GM20000 (cell line): Measurements from ENCODE around the gene SLFN5.

Experiments used
- DNase-seq: peaks from one replicate; pipeline ENCODE4 v3.0.0; 2012; ENCODE audit warnings: low spot score
- TF ChIP-seq, protein P1 (sequence below): IDR thresholded peaks from 2 replicates; pipeline ENCODE4 v1.5.1; 2012; ENCODE audit warnings: mild to moderate bottlenecking, control low read depth; ENCODE audit errors: extremely low read depth, missing control alignments

The SLFN5 gene

DNA sequence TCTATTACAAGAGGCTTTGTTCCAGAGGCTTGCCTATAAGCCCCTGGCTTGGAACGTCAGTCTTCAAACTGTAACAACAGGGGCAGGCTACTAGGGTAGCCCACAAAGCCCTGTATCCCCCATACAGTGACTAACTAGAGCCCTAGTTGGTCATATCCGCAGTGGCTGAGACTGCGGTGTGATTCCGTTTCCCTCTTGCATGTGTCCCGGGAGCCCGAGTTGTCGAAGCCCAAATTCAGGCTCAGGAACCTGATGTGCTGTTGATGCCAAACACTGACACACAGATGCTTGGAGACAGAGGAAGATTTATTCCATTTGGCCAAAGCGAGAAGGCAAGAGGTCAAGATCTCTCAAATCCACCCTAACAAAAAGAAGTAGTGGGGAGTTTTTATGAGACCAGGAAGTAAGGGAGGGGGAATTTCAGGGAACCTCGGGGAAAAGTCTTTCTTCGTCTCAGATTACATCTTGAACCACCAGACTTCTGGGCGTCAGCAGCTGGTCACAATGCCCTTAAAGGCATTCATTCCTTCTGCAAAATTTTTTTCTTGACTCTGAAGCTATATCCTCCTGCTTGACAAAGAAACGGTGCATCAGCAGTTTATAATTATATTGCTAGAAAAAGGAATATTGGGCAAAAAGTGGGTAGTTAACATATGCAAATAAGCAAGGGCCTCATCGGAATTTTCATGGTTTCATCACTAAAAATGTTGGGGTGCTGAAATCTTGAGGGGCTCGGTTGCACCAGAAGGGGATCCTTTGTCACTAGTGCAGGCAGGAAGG, 879 bp downstream of the SLFN5 start:
- peak; percentile 48 for DNase-seq
- TF ChIP-seq, protein P1, sequence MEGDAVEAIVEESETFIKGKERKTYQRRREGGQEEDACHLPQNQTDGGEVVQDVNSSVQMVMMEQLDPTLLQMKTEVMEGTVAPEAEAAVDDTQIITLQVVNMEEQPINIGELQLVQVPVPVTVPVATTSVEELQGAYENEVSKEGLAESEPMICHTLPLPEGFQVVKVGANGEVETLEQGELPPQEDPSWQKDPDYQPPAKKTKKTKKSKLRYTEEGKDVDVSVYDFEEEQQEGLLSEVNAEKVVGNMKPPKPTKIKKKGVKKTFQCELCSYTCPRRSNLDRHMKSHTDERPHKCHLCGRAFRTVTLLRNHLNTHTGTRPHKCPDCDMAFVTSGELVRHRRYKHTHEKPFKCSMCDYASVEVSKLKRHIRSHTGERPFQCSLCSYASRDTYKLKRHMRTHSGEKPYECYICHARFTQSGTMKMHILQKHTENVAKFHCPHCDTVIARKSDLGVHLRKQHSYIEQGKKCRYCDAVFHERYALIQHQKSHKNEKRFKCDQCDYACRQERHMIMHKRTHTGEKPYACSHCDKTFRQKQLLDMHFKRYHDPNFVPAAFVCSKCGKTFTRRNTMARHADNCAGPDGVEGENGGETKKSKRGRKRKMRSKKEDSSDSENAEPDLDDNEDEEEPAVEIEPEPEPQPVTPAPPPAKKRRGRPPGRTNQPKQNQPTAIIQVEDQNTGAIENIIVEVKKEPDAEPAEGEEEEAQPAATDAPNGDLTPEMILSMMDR: no peak

DNA sequence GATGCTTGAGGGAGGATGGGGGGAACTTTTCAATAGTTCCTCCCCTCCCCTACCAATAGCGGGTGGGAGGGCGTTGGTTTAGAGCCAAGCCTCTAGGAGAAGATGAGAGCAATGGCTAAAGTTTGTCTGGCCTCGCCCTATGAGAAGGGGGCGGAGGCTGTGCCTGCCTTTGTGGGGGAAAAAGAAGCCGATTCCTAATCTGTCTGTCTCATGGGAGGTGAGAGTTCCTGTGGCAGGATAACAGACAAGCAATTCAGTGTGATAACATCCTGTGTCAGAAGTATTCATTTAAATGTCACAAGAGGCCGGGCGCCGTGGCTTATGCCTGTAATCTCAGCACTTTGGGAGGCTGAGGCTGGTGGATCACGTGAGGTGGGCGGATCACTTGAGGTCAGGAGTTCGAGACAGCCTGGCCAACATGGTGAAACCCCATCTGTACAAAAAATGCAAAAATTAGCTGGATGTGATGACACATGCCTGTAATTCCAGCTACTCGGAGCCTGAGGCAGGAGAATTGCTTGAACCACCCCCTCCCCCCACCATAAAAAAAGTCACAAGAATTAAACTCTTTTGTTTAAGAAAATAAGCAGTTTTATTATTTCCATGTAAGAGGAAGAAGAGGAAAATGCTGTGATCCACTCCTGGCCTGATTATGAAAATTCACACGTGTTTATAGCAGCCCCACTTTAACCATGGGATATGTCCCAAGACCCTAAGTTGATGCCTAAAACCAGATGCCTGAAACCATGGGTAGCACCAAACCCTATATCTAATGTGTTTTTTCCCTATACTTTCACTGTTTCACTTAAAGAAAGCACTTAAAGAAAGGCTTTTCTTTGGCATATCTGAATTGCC, 1.7 kb downstream of the SLFN5 start:
- DNase-seq: peak; percentile 68
- TF ChIP-seq, protein P1: no peak

DNA sequence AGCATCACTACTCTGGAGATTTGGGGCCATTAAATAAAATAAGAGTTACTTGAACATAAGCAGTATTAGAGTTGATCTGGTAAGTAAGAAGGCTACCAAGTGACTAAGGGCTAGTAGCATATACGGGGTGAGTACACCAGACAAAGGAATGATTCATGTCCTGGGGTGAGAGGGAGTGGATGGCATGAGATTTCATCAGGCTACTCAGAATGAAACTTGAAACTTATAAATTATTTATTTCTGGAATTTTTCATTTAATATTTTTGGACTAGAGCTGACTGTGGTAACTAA, 2.3 kb downstream of the SLFN5 start:
- no peak for DNase-seq
- TF ChIP-seq, protein P1: no peak

DNA sequence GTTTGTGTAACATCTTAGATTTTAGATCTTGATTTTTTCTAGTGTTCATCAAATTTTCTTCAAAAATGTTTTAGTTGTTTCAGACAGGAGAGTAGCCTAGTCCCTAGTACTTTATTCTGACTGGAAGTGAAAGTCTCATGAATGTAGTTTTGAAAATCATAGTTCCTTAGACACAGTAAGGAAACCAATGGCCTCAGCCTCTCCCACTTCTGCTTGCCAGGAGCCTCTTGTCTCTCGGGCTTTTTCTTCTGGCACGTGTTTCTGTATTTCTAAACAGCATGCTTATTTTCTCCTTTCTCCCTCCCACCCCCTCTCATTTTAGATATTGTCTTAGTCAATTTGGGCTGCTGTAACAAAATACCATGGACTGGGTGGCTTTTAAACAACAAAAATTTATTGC, 9.8 kb downstream of the SLFN5 start:
- TF ChIP-seq, protein P1: no peak
- DNase-seq: no peak

DNA sequence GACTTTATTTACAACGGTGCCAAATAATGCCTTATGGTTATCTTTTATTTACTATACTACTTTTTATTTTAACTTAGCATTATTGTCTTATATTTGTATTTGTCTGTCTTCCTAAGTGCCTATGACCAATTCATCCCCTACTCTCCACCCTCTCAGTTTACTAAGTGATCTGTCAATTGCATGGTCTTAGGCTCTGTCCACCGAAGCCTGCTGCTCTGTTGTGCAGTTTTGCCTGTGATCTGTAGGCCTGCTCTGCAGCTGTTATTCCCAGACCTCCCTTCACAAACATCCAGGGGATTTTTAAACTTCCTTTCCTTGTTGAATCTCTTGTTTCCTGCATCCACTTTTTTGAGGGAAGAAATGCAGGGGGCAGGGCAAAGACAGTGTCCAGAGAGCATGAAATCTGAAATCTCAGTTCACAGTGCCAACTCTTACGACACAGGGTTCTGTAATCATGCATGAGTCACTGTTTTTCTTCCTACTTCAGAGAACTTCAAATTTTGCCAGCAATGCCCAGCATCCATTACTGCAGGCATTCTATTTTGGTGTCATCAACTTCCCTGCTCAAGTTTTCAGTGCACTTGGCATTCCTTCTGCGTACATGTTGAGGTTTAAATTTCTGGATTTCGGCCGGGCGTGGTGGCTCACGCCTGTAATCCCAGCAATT, 11.4 kb downstream of the SLFN5 start:
- TF ChIP-seq, protein P1: no peak
- DNase-seq: no peak

DNA sequence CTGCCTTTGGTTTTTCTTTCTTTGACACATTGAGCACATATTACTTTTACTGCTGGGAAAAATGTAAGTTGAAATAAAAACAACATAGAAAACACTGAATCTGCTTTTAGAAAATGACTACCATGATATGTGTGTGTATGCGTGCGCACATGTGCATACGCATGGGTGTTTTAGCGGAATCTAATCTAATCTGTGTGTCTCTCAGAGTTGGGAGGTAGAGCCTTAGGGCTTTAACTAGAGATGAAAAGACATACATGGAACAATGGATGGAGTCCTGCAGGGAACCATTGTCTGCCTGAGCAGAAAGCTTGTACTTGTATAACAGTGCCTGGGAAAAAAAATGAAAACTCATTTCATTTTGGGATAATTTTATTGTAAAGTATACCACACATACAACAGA, 12.4 kb downstream of the SLFN5 start:
- no peak for DNase-seq
- TF ChIP-seq, protein P1: no peak

DNA sequence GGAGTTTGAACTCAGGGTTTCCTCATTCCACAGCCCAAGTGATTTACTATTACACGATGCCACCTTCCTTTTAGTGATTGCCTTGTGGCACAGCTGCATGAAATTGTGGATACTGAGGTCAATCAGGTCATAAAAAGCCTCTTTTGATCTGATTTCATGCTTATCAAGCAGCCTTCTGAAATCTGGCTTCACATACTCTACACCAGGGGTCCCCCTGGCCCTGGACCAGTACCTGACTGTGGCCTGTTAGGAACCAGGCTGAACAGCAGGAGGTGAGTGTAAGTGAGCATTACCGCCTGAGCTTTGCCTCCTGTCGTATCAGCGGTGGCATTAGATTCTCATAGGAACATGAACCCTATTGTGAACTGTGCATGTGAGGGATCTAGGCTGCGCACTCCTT, 13.8 kb downstream of the SLFN5 start:
- no peak for DNase-seq
- TF ChIP-seq, protein P1: no peak
